Spleen (tissue), 11 donors: ENCODE results near the gene MAEL. TPM values are rescaled to one million over a fixed set of nuclear protein-coding genes. Genes with fewer than 3 reads are reported as not detected.

ENCODE experiments used
- DNase-seq: peaks from one replicate; pipeline ENCODE4 v3.0.0-alpha.2; 2020
- H3K27ac ChIP-seq, 8 donors: fragments of 200-600 bp; sonication (generic) in 7 of 8; 1 replicate in 4 of 8; 2 replicates in 4 of 8; pipeline versions ENCODE4 v1.5.0 to v1.8.0; 2016 to 2021; ENCODE audit warnings: inconsistent platforms in 4 of 8, mild to moderate bottlenecking in 4 of 8, moderate library complexity in 1 of 8
- H3K27me3 ChIP-seq, 7 donors: fragments of 200-600 bp; sonication (generic) in 6 of 7; replicated peaks in 1 of 7; 1 replicate in 4 of 7; 2 replicates in 3 of 7; pipeline versions ENCODE4 v1.5.0 to v1.8.0; 2016 to 2021; ENCODE audit warnings: inconsistent platforms in 3 of 7, mild to moderate bottlenecking in 1 of 7
- H3K36me3 ChIP-seq, 6 donors: fragments of 200-600 bp; sonication (generic) in 5 of 6; 1 replicate in 4 of 6; 2 replicates in 2 of 6; pipeline versions ENCODE4 v1.5.0 to v1.8.0; 2016 to 2021; ENCODE audit warnings: inconsistent platforms in 2 of 6
- H3K4me1 ChIP-seq, 6 donors: fragments of 200-600 bp; sonication (generic) in 5 of 6; 1 replicate in 3 of 6; 2 replicates in 3 of 6; pipeline versions ENCODE4 v1.5.0 to v1.8.0; 2016 to 2021; ENCODE audit warnings: inconsistent platforms in 3 of 6
- H3K4me3 ChIP-seq, 8 donors: fragments of 200-600 bp; sonication (generic) in 7 of 8; 1 replicate in 4 of 8; 2 replicates in 4 of 8; pipeline versions ENCODE4 v1.5.0 to v1.8.0; 2016 to 2021; ENCODE audit warnings: inconsistent platforms in 4 of 8, mild to moderate bottlenecking in 4 of 8, moderate library complexity in 2 of 8
- H3K9me3 ChIP-seq, 8 donors: fragments of 200-600 bp; sonication (generic) in 7 of 8; 1 replicate in 4 of 8; 2 replicates in 4 of 8; pipeline versions ENCODE4 v1.5.0 to v1.8.0; 2016 to 2021; ENCODE audit warnings: inconsistent platforms in 4 of 8
- CTCF ChIP-seq, 11 experiments: fragments of 200-600 bp in 7 of 11; fragments of 450-650 bp in 4 of 11; sonication (generic) in 4 of 11; IDR thresholded peaks in 8 of 11; conservative IDR thresholded peaks in 3 of 11; 1 replicate in 7 of 11; 2 replicates in 4 of 11; pipeline versions ENCODE4 v1.4.0 to v1.8.0; 2016 to 2021; ENCODE audit warnings: antibody characterized with exemption in 11 of 11, inconsistent platforms in 4 of 11, mild to moderate bottlenecking in 1 of 11
- POLR2A ChIP-seq, 3 donors: fragments of 450-650 bp; IDR thresholded peaks; one replicate each; pipeline ENCODE4 v1.5.1; 2017; ENCODE audit warnings: antibody characterized with exemption in 3 of 3, mild to moderate bottlenecking in 1 of 3
- POLR2AphosphoS5 ChIP-seq, 3 donors: sonication (generic); formaldehyde crosslinking; IDR thresholded peaks; one replicate each; pipeline ENCODE4 v1.5.1; 2017; ENCODE audit warnings: antibody characterized with exemption in 3 of 3
- WGBS, 5 donors: extraction: QIAGEN DNeasy Blood & Tissue Kit in 3 of 5; methylation state at CpG; one replicate each; pipeline versions ENCODE4 v1.1.5 to v1.1.7; 2013 to 2018; 5-methylcytosine and 5-hydroxymethylcytosine counted together
- intact Hi-C: fragments of 100-400 bp; cut with DNase I; formaldehyde crosslinking; loops from one replicate; pipeline ENCODE4 v1.15.0; 2023; ENCODE audit warnings: low total_unique reads
- polyA plus RNA-seq, 3 donors: library from polyadenylated mRNA; stranded (reverse); fragments of 200-250 nt; gene quantifications; one replicate each; pipeline ENCODE4 v1.2.1, GENCODE V29; 2013
- total RNA-seq, 7 donors: library from RNA; depleted of rRNA in 3 of 7; stranded (reverse); fragments of >200 nt in 3 of 7; fragmentation: NEBNext Ultra II Directional in 4 of 7; extraction: Animal tissue kit (Norgen Biotek cat#: 25700) in 4 of 7; gene quantifications; one replicate each; pipeline versions ENCODE4 v1.1.0 to v1.2.1, GENCODE V29; 2016 to 2021
- donor health status: healthy with polysubstance abuse.
- donor health status: DM: no; HTN: no; CAD: no; lungs with moderate emphysema.
- donor health status: DM: no; HTN: no; CAD: no.
- donor health status: Bipolar disorder and iron deficiency.
- donor health status: healthy.
- donor health status: DM: no; HTN: no; CAD: no.
- donor health status: DM: yes; HTN: yes; CAD: no.

The MAEL gene
- total and polyA plus RNA-seq, 10 donors, result 0.05 TPM; not detected in 9

- peaks cover 0 to 16% (median 10%) of the 10 kb centered on the region in 8 donors for H3K9me3 ChIP-seq
- H3K27me3 ChIP-seq, result peaks cover 0 to 8% (median 0%) of the 10 kb centered on the region in 7 donors
- 76 to 100% (median 91%) methylated on average over 1 of the region's 1 CpG for WGBS, 5 donors
- TF ChIP-seq CTCF (IDR thresholded peaks at IDR 0.05 in 8 of 11, conservative IDR thresholded peaks at IDR 0.05 in 3 of 11), result no peak
- no peak for TF ChIP-seq POLR2AphosphoS5 (IDR thresholded peaks at IDR 0.05)
- TF ChIP-seq POLR2A (IDR thresholded peaks at IDR 0.05), result no peak
- H3K4me3 ChIP-seq, result no peak overlapping the region
- no peaks in the 10 kb centered on the region for H3K36me3 ChIP-seq
- H3K4me1 ChIP-seq, result no peaks in the 10 kb centered on the region
- DNase-seq, result no peak
- no peak overlapping the region for H3K27ac ChIP-seq
- intact Hi-C loops, result no loop called here
Observed at GRCh38 chr1:166999075-166999474, 10.0 kb downstream of the MAEL start.

GRCh38 chr1:166999500-167000055, 10.5 kb downstream of the MAEL start:
- H3K27me3 ChIP-seq, result peaks cover 0 to 5% (median 0%) of the 10 kb centered on the region in 7 donors
- no peak overlapping the region for H3K4me3 ChIP-seq
- H3K27ac ChIP-seq, result no peak overlapping the region
- DNase-seq, result no peak
- H3K4me1 ChIP-seq, result no peaks in the 10 kb centered on the region
- WGBS, 5 donors, result 56 to 80% (median 61%) methylated on average over 3 of the region's 3 CpGs
- intact Hi-C loops, result no loop called here
- H3K9me3 ChIP-seq, result peaks cover 0 to 16% (median 10%) of the 10 kb centered on the region in 8 donors
- H3K36me3 ChIP-seq, result no peaks in the 10 kb centered on the region
- TF ChIP-seq POLR2AphosphoS5 (IDR thresholded peaks at IDR 0.05) (no peak), CTCF (IDR thresholded peaks at IDR 0.05 in 8 of 11, conservative IDR thresholded peaks at IDR 0.05 in 3 of 11) (no peak), POLR2A (IDR thresholded peaks at IDR 0.05) (no peak)

- 93 to 97% (median 97%) methylated on average over 1 of the region's 1 CpG for WGBS, 5 donors
- Histone ChIP-seq H3K4me3 (no peak overlapping the region), H3K9me3 (peaks cover 0 to 16% (median 10%) of the 10 kb centered on the region in 8 donors), H3K27me3 (no peaks in the 10 kb centered on the region), H3K27ac (no peak overlapping the region), H3K4me1 (no peaks in the 10 kb centered on the region), H3K36me3 (no peaks in the 10 kb centered on the region)
- no peak for DNase-seq
- intact Hi-C loops, result no loop called here
- TF ChIP-seq POLR2AphosphoS5 (IDR thresholded peaks at IDR 0.05) (no peak), POLR2A (IDR thresholded peaks at IDR 0.05) (no peak), CTCF (IDR thresholded peaks at IDR 0.05 in 8 of 11, conservative IDR thresholded peaks at IDR 0.05 in 3 of 11) (no peak)
Observed at GRCh38 chr1:167000546-167000945, 11.5 kb downstream of the MAEL start.

- H3K4me1 ChIP-seq, result no peaks in the 10 kb centered on the region
- H3K27me3 ChIP-seq, result no peaks in the 10 kb centered on the region
- 84 to 92% (median 86%) methylated on average over 2 of the region's 2 CpGs for WGBS, 5 donors
- H3K9me3 ChIP-seq, result peaks cover 0 to 16% (median 10%) of the 10 kb centered on the region in 8 donors
- no peak for TF ChIP-seq CTCF (IDR thresholded peaks at IDR 0.05 in 8 of 11, conservative IDR thresholded peaks at IDR 0.05 in 3 of 11)
- no peak for TF ChIP-seq POLR2A (IDR thresholded peaks at IDR 0.05)
- TF ChIP-seq POLR2AphosphoS5 (IDR thresholded peaks at IDR 0.05), result no peak
- intact Hi-C loops, result no loop called here
- H3K4me3 ChIP-seq, result no peak overlapping the region
- DNase-seq, result no peak
- no peaks in the 10 kb centered on the region for H3K36me3 ChIP-seq
- no peak overlapping the region for H3K27ac ChIP-seq
Observed at GRCh38 chr1:167002354-167002753, 13.3 kb downstream of the MAEL start.
